Measurements from ENCODE around the gene SMLR1. TPM values are rescaled to one million over a fixed set of nuclear protein-coding genes. Genes with fewer than 3 reads are reported as not detected.

SMLR1 gene
- total RNA-seq, 2 donors from 2014 or later = not detected

DNA sequence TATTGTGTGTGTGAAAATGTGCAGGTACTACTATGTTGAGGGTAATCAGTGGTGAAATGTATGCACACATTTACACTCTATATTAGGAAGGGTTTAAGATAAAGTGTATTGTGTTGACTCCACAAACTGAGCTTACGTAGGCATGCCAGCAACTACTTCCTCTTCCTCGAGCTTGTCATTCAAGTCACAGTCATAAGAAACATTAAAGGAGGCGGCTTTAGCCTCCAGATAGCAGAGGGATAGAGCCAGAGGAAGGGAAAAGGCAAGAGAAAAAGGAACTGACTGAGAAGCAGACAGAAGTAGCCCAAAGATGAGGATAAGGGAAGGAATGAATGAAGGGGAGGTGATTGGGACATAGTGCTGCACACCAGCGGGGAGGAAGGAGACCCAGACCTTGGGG, 55.2 kb downstream of the SMLR1 start:
- H3K36me3 ChIP-seq = peaks cover 9% of the 10 kb centered on the region

GRCh38 chr6:130885392-130886192, 58.4 kb downstream of the SMLR1 start:
- Histone ChIP-seq H3K4me1 (no peaks in the 10 kb centered on the region), H3K27me3 (no peaks in the 10 kb centered on the region), H3K4me3 (no peak overlapping the region), H3K36me3 (peaks cover 17% of the 10 kb centered on the region), H3K27ac (no peak overlapping the region), H3K9me3 (no peaks in the 10 kb centered on the region)
- TF ChIP-seq, protein P1, sequence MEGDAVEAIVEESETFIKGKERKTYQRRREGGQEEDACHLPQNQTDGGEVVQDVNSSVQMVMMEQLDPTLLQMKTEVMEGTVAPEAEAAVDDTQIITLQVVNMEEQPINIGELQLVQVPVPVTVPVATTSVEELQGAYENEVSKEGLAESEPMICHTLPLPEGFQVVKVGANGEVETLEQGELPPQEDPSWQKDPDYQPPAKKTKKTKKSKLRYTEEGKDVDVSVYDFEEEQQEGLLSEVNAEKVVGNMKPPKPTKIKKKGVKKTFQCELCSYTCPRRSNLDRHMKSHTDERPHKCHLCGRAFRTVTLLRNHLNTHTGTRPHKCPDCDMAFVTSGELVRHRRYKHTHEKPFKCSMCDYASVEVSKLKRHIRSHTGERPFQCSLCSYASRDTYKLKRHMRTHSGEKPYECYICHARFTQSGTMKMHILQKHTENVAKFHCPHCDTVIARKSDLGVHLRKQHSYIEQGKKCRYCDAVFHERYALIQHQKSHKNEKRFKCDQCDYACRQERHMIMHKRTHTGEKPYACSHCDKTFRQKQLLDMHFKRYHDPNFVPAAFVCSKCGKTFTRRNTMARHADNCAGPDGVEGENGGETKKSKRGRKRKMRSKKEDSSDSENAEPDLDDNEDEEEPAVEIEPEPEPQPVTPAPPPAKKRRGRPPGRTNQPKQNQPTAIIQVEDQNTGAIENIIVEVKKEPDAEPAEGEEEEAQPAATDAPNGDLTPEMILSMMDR (IDR thresholded peaks at IDR 0.05) = peak; percentile 69 to 86
- no peak for DNase-seq (ENCODE audit: low spot score)

More for the DNA sequence above, 55.2 kb downstream of the SMLR1 start:
- TF ChIP-seq, protein P1 (IDR thresholded peaks at IDR 0.05) = no peak
- no peak overlapping the region for H3K4me3 ChIP-seq
- H3K27me3 ChIP-seq = no peaks in the 10 kb centered on the region
- no peaks in the 10 kb centered on the region for H3K4me1 ChIP-seq
- H3K27ac ChIP-seq = no peak overlapping the region
- no peaks in the 10 kb centered on the region for H3K9me3 ChIP-seq
- DNase-seq (ENCODE audit: low spot score) = no peak

Other genes starting within 250 kb of the SMLR1 start
- 10 to 100 TPM; 41.9 to 47.2 TPM for gene EPB41L2, start 235.8 kb downstream of the SMLR1 start, total RNA-seq

All from right atrium auricular region (tissue), 2 donors.